ENCODE measurements around the gene SNAPC2.

Gene SNAPC2

GRCh38 chr19:7919610-7920518 lies at the start of gene SNAPC2:
Gene SNAPC2, plus strand, starts transcription at chr19:7920338. Its CDS starts 29 bp downstream, at chr19:7920367.
- ChIA-PET CTCF (interaction anchor here (0.6 to 5.9 kb wide), 12 partner anchors 9 to 82 kb away, joined by 3 to 29 read pairs (median 8); partner anchors contain the start of genes MAP2K7 and TIMM44), POLR2A (interaction anchor here (0.5 to 2.3 kb wide), 7 partner anchors 8 to 51 kb away, joined by 3 to 13 read pairs (median 6); partner anchors contain the start of genes MAP2K7 and TIMM44)
- peak within 1 kb of the TSS; percentile 78 for H3K4me3 ChIP-seq (ENCODE audit: low read depth, low read length)
- peak; percentile 61 for DNase-seq (ENCODE audit: low read depth, low spot score)
- TF ChIP-seq CTCF (IDR thresholded peaks at IDR 0.05; ENCODE audit: insufficient read depth, low read length, missing control alignments), result no peak

GRCh38 chr19:7870571-7871436 lies 49.3 kb upstream of the SNAPC2 start:
- ChIA-PET POLR2A (no interaction called here), CTCF (interaction anchor here (1.6 kb wide), 1 partner anchor 13 kb away, joined by 3 read pairs; no protein-coding TSS in a partner anchor)
- TF ChIP-seq CTCF (IDR thresholded peaks at IDR 0.05; ENCODE audit: insufficient read depth, low read length, missing control alignments), result no peak
- no peak for DNase-seq (ENCODE audit: low read depth, low spot score)
- no peak overlapping the region for H3K4me3 ChIP-seq (ENCODE audit: low read depth, low read length)

- POLR2A ChIA-PET, result no interaction called here
- DNase-seq (ENCODE audit: low read depth, low spot score), result peak; percentile 40
- peak overlapping the region; percentile 52 for H3K4me3 ChIP-seq (ENCODE audit: low read depth, low read length)
- CTCF ChIA-PET, result interaction anchor here (0.5 to 1.6 kb wide), 3 partner anchors 14 to 53 kb away, joined by 3 read pairs; no protein-coding TSS in a partner anchor
- no peak for TF ChIP-seq CTCF (IDR thresholded peaks at IDR 0.05; ENCODE audit: insufficient read depth, low read length, missing control alignments)
Measured at GRCh38 chr19:7871437-7872305, 48.5 kb upstream of the SNAPC2 start.

DNA sequence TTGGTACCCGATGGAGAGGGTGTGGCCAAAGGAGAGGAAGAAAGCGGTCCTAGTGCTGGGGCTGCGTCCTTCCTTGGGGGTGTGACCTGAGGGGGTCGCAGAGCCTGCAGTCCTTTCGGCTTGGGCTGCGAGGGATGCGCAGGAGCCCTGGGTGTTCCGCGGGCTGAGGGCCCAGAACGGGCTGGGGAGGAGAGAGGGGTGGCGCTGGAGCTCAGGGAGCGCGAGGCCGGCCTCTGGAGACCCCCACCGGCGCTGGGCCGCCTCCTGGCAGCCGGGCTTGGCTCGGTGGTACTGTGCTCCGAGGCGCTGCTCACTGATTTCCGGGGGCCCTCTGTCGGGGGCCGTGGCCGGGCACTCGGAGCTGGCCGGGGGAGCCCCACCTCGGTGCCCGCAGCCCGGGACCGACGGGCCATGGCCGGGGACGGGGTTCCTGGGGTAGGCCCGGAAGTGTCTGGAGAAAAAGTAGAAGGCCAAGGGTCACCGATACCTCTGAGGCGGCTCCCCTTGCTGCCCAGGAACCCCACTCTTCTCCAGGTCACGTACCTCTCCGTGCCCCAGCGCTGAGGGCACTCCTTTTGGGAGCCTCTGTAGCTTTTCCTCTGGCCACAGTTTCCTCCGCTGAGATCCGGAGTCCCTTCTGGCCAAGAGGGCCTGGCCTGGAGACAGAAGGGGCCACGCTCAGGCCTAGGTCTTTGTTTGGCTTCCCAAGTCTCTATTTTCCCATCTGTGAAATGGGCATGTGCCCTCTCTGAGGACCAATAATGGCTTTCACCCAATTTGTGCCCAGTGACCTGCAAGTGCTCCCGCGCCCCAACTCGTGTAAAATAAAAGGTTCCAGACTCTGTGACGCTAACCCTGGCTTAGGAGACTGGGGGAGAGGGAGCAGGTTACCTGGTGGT lies 47.6 kb upstream of the SNAPC2 start:
- no peak for DNase-seq (ENCODE audit: low read depth, low spot score)
- no peak for TF ChIP-seq CTCF (IDR thresholded peaks at IDR 0.05; ENCODE audit: insufficient read depth, low read length, missing control alignments)
- CTCF ChIA-PET, result interaction anchor here (0.5 to 1.6 kb wide), 5 partner anchors 15 to 52 kb away, joined by 3 read pairs; no protein-coding TSS in a partner anchor
- POLR2A ChIA-PET, result no interaction called here
- peak overlapping the region; percentile 23 for H3K4me3 ChIP-seq (ENCODE audit: low read depth, low read length)

Measured in AG04449 (cell line).